HEK293 (cell line): ENCODE measurements around the gene OLR1.

ENCODE experiments used
- MYNN ChIP-seq: fragments of 450-650 bp; formaldehyde crosslinking; IDR thresholded peaks from 2 replicates; pipeline ENCODE4 v1.5.1; 2016; ENCODE audit warnings: missing biosample characterization, missing genetic modification characterization, borderline replicate concordance
- YY1 ChIP-seq: fragments of 450-650 bp; formaldehyde crosslinking; IDR thresholded peaks from 2 replicates; pipeline ENCODE4 v1.5.1; 2018; ENCODE audit warnings: missing biosample characterization, missing genetic modification characterization
- ZNF169 ChIP-seq: fragments of 450-650 bp; formaldehyde crosslinking; IDR thresholded peaks from 2 replicates; pipeline ENCODE4 v1.5.1; 2016; ENCODE audit warnings: missing biosample characterization, missing genetic modification characterization
- ZNF555 ChIP-seq: fragments of 450-650 bp; formaldehyde crosslinking; conservative IDR thresholded peaks from 2 replicates; pipeline ENCODE4 v1.5.1; 2017; ENCODE audit warnings: missing biosample characterization, mild to moderate bottlenecking, missing genetic modification characterization, inconsistent platforms
- ZNF596 ChIP-seq: fragments of 450-650 bp; IDR thresholded peaks from 2 replicates; pipeline ENCODE4 v1.5.0; 2018; ENCODE audit warnings: missing biosample characterization, mild to moderate bottlenecking, missing genetic modification characterization, moderate library complexity
- TF ChIP-seq, protein P1 (sequence below): fragments of 450-650 bp; formaldehyde crosslinking; IDR thresholded peaks from 2 replicates; pipeline ENCODE4 v1.5.1; 2016; ENCODE audit warnings: missing biosample characterization, missing genetic modification characterization
- TF ChIP-seq, protein P2 (sequence below): fragments of 450-650 bp; formaldehyde crosslinking; IDR thresholded peaks from 2 replicates; pipeline ENCODE4 v1.5.1; 2016; ENCODE audit warnings: missing biosample characterization, missing genetic modification characterization
- TF ChIP-seq, protein P3 (sequence below): fragments of 450-650 bp; formaldehyde crosslinking; IDR thresholded peaks from 2 replicates; pipeline ENCODE4 v1.5.1; 2016; ENCODE audit warnings: missing biosample characterization, missing genetic modification characterization
- TF ChIP-seq, protein P4 (sequence below): fragments of 450-650 bp; formaldehyde crosslinking; conservative IDR thresholded peaks from 2 replicates; pipeline ENCODE4 v1.5.1; 2016; ENCODE audit warnings: low read depth, missing biosample characterization, missing genetic modification characterization

GRCh38 chr12:10158406-10158805 is 13.5 kb downstream of the OLR1 start:
- TF ChIP-seq ZNF169 (no peak), ZNF555 (tag by site-specific recombination) (no peak), MYNN (no peak), YY1 (no peak), ZNF596 (tag by site-specific recombination) (no peak)
- TF ChIP-seq, protein P1, sequence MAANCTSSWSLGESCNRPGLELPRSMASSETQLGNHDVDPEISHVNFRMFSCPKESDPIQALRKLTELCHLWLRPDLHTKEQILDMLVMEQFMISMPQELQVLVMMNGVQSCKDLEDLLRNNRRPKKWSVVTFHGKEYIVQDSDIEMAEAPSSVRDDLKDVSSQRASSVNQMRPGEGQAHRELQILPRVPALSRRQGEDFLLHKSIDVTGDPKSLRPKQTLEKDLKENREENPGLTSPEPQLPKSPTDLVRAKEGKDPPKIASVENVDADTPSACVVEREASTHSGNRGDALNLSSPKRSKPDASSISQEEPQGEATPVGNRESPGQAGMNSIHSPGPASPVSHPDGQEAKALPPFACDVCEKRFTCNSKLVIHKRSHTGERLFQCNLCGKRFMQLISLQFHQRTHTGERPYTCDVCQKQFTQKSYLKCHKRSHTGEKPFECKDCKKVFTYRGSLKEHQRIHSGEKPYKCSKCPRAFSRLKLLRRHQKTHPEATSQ (tag by site-specific recombination), result no peak
- TF ChIP-seq, protein P2, sequence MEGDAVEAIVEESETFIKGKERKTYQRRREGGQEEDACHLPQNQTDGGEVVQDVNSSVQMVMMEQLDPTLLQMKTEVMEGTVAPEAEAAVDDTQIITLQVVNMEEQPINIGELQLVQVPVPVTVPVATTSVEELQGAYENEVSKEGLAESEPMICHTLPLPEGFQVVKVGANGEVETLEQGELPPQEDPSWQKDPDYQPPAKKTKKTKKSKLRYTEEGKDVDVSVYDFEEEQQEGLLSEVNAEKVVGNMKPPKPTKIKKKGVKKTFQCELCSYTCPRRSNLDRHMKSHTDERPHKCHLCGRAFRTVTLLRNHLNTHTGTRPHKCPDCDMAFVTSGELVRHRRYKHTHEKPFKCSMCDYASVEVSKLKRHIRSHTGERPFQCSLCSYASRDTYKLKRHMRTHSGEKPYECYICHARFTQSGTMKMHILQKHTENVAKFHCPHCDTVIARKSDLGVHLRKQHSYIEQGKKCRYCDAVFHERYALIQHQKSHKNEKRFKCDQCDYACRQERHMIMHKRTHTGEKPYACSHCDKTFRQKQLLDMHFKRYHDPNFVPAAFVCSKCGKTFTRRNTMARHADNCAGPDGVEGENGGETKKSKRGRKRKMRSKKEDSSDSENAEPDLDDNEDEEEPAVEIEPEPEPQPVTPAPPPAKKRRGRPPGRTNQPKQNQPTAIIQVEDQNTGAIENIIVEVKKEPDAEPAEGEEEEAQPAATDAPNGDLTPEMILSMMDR (tag by site-specific recombination), result no peak
- TF ChIP-seq, protein P3, sequence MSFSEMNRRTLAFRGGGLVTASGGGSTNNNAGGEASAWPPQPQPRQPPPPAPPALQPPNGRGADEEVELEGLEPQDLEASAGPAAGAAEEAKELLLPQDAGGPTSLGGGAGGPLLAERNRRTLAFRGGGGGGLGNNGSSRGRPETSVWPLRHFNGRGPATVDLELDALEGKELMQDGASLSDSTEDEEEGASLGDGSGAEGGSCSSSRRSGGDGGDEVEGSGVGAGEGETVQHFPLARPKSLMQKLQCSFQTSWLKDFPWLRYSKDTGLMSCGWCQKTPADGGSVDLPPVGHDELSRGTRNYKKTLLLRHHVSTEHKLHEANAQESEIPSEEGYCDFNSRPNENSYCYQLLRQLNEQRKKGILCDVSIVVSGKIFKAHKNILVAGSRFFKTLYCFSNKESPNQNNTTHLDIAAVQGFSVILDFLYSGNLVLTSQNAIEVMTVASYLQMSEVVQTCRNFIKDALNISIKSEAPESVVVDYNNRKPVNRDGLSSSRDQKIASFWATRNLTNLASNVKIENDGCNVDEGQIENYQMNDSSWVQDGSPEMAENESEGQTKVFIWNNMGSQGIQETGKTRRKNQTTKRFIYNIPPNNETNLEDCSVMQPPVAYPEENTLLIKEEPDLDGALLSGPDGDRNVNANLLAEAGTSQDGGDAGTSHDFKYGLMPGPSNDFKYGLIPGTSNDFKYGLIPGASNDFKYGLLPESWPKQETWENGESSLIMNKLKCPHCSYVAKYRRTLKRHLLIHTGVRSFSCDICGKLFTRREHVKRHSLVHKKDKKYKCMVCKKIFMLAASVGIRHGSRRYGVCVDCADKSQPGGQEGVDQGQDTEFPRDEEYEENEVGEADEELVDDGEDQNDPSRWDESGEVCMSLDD, result no peak
- TF ChIP-seq, protein P4, sequence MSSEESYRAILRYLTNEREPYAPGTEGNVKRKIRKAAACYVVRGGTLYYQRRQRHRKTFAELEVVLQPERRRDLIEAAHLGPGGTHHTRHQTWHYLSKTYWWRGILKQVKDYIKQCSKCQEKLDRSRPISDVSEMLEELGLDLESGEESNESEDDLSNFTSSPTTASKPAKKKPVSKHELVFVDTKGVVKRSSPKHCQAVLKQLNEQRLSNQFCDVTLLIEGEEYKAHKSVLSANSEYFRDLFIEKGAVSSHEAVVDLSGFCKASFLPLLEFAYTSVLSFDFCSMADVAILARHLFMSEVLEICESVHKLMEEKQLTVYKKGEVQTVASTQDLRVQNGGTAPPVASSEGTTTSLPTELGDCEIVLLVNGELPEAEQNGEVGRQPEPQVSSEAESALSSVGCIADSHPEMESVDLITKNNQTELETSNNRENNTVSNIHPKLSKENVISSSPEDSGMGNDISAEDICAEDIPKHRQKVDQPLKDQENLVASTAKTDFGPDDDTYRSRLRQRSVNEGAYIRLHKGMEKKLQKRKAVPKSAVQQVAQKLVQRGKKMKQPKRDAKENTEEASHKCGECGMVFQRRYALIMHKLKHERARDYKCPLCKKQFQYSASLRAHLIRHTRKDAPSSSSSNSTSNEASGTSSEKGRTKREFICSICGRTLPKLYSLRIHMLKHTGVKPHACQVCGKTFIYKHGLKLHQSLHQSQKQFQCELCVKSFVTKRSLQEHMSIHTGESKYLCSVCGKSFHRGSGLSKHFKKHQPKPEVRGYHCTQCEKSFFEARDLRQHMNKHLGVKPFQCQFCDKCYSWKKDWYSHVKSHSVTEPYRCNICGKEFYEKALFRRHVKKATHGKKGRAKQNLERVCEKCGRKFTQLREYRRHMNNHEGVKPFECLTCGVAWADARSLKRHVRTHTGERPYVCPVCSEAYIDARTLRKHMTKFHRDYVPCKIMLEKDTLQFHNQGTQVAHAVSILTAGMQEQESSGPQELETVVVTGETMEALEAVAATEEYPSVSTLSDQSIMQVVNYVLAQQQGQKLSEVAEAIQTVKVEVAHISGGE, result no peak
